SU-DHL-6 (cell line): ENCODE results near the gene INPP5B.

Source experiments
- CTCF ChIP-seq: fragments of 200-600 bp; sonication (generic); IDR thresholded peaks from one replicate; pipeline ENCODE4 v1.5.1; 2017; ENCODE audit warnings: antibody characterized with exemption, mild to moderate bottlenecking, low read length, moderate library complexity; ENCODE audit not compliant: insufficient read depth, poor library complexity, severe bottlenecking
- EZH2phosphoT487 ChIP-seq: fragments of 200-600 bp; sonication (generic), shearing (Covaris generic); conservative IDR thresholded peaks from 2 replicates; pipeline ENCODE4 v1.6.1; 2018; ENCODE audit warnings: mild to moderate bottlenecking, antibody characterized with exemption, low read length, moderate library complexity, mixed read lengths

DNA sequence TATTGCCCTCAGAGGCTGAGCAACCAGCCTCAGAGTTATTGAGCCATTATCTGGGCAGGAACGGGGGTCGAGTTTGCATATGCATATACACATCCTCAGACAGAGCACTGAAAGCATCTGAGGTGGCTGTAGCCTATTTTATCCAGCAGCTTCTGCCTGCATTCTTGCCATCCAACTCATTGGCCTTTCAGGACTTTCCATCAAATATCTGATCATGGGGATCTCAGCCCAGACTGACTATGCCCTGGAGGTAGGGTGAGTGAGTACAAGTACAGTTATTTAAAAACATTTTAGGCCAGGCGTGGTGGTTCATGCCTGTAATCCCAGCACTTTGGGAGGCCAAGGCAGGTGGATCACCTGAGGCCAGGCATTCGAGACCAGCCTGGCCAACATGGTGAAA is 85.7 kb downstream of the INPP5B start:
- TF ChIP-seq EZH2phosphoT487 (no peak), CTCF (no peak)
